ENCODE data around the gene HMGB3.

- TF ChIP-seq POLR2A (IDR thresholded peaks at IDR 0.05): no peak
- no peak for TF ChIP-seq CTCF (IDR thresholded peaks at IDR 0.05)
These were observed 40.1 kb upstream of the HMGB3 start for GRCh38 chrX:150942942-150943594.
